H1 (cell line): Measurements from ENCODE around the gene KCNS3. TPM values are rescaled to one million over a fixed set of nuclear protein-coding genes. Genes with fewer than 3 reads are reported as not detected.

Experiments used
- BCL11A ChIP-seq, 2 experiments: IDR thresholded peaks; one replicate each; pipeline ENCODE4 v1.6.1; 2011; ENCODE audit warnings: low read depth in 2 of 2, low read length in 2 of 2, mild to moderate bottlenecking in 2 of 2
- BRCA1 ChIP-seq: IDR thresholded peaks from 2 replicates; pipeline ENCODE4 v1.6.1; 2012; ENCODE audit warnings: low read depth, low read length, improper control_type of control experiment
- HDAC6 ChIP-seq: IDR thresholded peaks from one replicate; pipeline ENCODE4 v1.7.1; 2012; ENCODE audit warnings: low read depth, mild to moderate bottlenecking, inconsistent platforms, low read length, moderate library complexity
- KDM1A ChIP-seq: fragments of 200-600, 300-600 bp; sonication (generic); IDR thresholded peaks from 2 replicates; pipeline ENCODE4 v1.7.1; 2016; ENCODE audit warnings: mild to moderate bottlenecking, low read length, borderline replicate concordance
- SAP30 ChIP-seq: fragments of 300-600 bp; sonication (generic); IDR thresholded peaks from 2 replicates; pipeline ENCODE4 v1.7.1; 2012; ENCODE audit warnings: low read length, moderate library complexity, mild to moderate bottlenecking, inconsistent platforms; ENCODE audit not compliant: insufficient read depth, insufficient replicate concordance
- TEAD4 ChIP-seq: IDR thresholded peaks from 2 replicates; pipeline ENCODE4 v1.6.1; 2012; ENCODE audit warnings: low read depth, low read length, inconsistent platforms, mixed read lengths
- ZNF274 ChIP-seq: IDR thresholded peaks from 2 replicates; pipeline ENCODE4 v1.7.0; 2012; ENCODE audit warnings: low read length, borderline replicate concordance; ENCODE audit errors: extremely low read depth
- polyA plus RNA-seq, 7 experiments: library from polyadenylated mRNA; depleted of rRNA in 3 of 7; stranded (reverse) in 5 of 7; unstranded in 2 of 7; fragments of >200 nt in 5 of 7; fragments of 200-250 nt in 2 of 7; gene quantifications; 1 replicate in 5 of 7; 2 replicates in 1 of 7; 4 replicates in 1 of 7; pipeline versions ENCODE4 v1.2.1 to v1.2.3, GENCODE V29; 2011 to 2013; ENCODE audit warnings: missing spikeins in 2 of 7, mixed read lengths in 2 of 7
- total RNA-seq: library from RNA; stranded (reverse); fragmentation: NEBNext Ultra II Directional; extraction: Animal tissue kit (Norgen Biotek cat#: 25700); gene quantifications from 2 replicates; pipeline ENCODE4 v1.2.1, GENCODE V29; 2021

The KCNS3 gene
- total and polyA plus RNA-seq, 2 of the 8 experiments (the other 6 are each of a cell fraction or from before 2014, with no cell fraction given), result 22.7 to 23.0 TPM

DNA sequence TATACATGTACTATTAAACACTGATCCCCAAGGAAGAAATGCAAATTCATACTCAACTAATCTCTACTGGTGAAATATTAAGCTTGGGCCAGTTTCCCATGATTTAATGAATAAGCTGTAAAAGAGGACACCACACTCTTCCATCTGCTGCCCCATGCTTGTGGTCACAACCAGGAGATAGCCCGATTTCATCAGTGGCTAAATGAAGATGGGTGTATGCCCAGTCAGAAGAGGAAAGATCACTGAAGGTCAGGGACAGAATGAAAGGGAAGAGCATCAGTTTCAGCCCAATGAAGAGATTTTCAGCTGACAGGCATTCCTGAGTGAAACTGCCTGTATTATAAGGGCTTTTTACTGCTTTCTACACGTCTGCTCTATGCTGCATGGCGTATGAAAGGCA lies 103.5 kb downstream of the KCNS3 start (continued):
- TF ChIP-seq KDM1A (no peak), TEAD4 (no peak), ZNF274 (no peak), BCL11A (IDR thresholded peaks at IDR 0.05; ENCODE audit: low read depth in 2 of 2, low read length in 2 of 2) (no peak), HDAC6 (no peak), BRCA1 (no peak), SAP30 (no peak)

Other genes with a start within 250 kb of the KCNS3 start
- 48.5 and 49.5 TPM in 2 replicates for gene SMC6, start 124.9 kb upstream of the KCNS3 start, total RNA-seq
- gene SMC6, start 124.9 kb upstream of the KCNS3 start, polyA plus RNA-seq (2011; rRNA removed), result 6.1 and 9.7 TPM in 2 replicates
- gene GEN1, start 124.5 kb upstream of the KCNS3 start, total RNA-seq, result 19.2 and 20.5 TPM in 2 replicates
- 6.6 and 6.9 TPM in 2 replicates for gene GEN1, start 124.5 kb upstream of the KCNS3 start, polyA plus RNA-seq (2011; rRNA removed)
- gene MSGN1, start 62.2 kb upstream of the KCNS3 start, total RNA-seq, result not detected in 2 replicates
- gene MSGN1, start 62.2 kb upstream of the KCNS3 start, polyA plus RNA-seq (2011; rRNA removed), result not detected in 2 replicates